ENCODE results near the gene TMIGD1. TPM values are rescaled to one million over a fixed set of nuclear protein-coding genes. Genes with fewer than 3 reads are reported as not detected.

Gene TMIGD1
- total and polyA plus RNA-seq, 2 of the 13 experiments (the other 11 are each of a cell fraction or from before 2014, with no cell fraction given): not detected

GRCh38 chr17:30344283-30345088, 10.6 kb upstream of the TMIGD1 start (continued):
- TF ChIP-seq SMAD3 (CRISPR knock-in tag; IDR thresholded peaks at IDR 0.05): peak; percentile 43; the same call in 1 of the 2 replicates
- no peak; the same call in 1 of the 2 replicates for TF ChIP-seq JDP2 (CRISPR knock-in tag; IDR thresholded peaks at IDR 0.05; ENCODE audit: borderline replicate concordance)
- no peak for TF ChIP-seq ZUFSP (CRISPR knock-in tag; IDR thresholded peaks at IDR 0.05; ENCODE audit: borderline replicate concordance)
- peak; percentile 89 for TF ChIP-seq MIXL1 (CRISPR knock-in tag; IDR thresholded peaks at IDR 0.05)
- TF ChIP-seq, protein P1, sequence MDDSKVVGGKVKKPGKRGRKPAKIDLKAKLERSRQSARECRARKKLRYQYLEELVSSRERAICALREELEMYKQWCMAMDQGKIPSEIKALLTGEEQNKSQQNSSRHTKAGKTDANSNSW (CRISPR knock-in tag; IDR thresholded peaks at IDR 0.05; ENCODE audit: borderline replicate concordance): no peak
- peak; percentile 75 for TF ChIP-seq ZFX (CRISPR knock-in tag; IDR thresholded peaks at IDR 0.05; ENCODE audit: low read depth)
- TF ChIP-seq YY1 (IDR thresholded peaks at IDR 0.05; ENCODE audit: insufficient read depth, insufficient replicate concordance, low read depth, low read length): peak; percentile 16
- TF ChIP-seq, protein P2, sequence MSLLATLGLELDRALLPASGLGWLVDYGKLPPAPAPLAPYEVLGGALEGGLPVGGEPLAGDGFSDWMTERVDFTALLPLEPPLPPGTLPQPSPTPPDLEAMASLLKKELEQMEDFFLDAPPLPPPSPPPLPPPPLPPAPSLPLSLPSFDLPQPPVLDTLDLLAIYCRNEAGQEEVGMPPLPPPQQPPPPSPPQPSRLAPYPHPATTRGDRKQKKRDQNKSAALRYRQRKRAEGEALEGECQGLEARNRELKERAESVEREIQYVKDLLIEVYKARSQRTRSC (CRISPR knock-in tag; IDR thresholded peaks at IDR 0.05; ENCODE audit: low read depth): no peak
- no peak for TF ChIP-seq ZNF83 (CRISPR knock-in tag; IDR thresholded peaks at IDR 0.05; ENCODE audit: borderline replicate concordance)
- TF ChIP-seq ZBTB20 (CRISPR knock-in tag; IDR thresholded peaks at IDR 0.05; ENCODE audit: borderline replicate concordance, low read depth): peak; percentile 86; the same call in 1 of the 2 replicates
- TF ChIP-seq PCBP1 (IDR thresholded peaks at IDR 0.05; ENCODE audit: borderline replicate concordance, low read depth, low read length): no peak
- TF ChIP-seq DR1 (CRISPR knock-in tag; IDR thresholded peaks at IDR 0.05): no peak
- no peak for TF ChIP-seq CENPT (CRISPR knock-in tag; IDR thresholded peaks at IDR 0.05; ENCODE audit: low read depth)
- TF ChIP-seq, protein P3, sequence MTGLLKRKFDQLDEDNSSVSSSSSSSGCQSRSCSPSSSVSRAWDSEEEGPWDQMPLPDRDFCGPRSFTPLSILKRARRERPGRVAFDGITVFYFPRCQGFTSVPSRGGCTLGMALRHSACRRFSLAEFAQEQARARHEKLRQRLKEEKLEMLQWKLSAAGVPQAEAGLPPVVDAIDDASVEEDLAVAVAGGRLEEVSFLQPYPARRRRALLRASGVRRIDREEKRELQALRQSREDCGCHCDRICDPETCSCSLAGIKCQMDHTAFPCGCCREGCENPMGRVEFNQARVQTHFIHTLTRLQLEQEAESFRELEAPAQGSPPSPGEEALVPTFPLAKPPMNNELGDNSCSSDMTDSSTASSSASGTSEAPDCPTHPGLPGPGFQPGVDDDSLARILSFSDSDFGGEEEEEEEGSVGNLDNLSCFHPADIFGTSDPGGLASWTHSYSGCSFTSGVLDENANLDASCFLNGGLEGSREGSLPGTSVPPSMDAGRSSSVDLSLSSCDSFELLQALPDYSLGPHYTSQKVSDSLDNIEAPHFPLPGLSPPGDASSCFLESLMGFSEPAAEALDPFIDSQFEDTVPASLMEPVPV (CRISPR knock-in tag; IDR thresholded peaks at IDR 0.05): 0 out of 2 replicates have a peak, but pooled peaks have one; percentile 71
- no peak for TF ChIP-seq THYN1 (CRISPR knock-in tag; IDR thresholded peaks at IDR 0.05; ENCODE audit: borderline replicate concordance, low read depth)
- peak; percentile 88 for TF ChIP-seq ASH2L (IDR thresholded peaks at IDR 0.05; ENCODE audit: insufficient read length, low read depth, low read length)
- TF ChIP-seq AHR (CRISPR knock-in tag; IDR thresholded peaks at IDR 0.05): peak; percentile 79; the same call in 1 of the 2 replicates
- TF ChIP-seq ZFP36L1 (CRISPR knock-in tag; IDR thresholded peaks at IDR 0.05): no peak
- TF ChIP-seq MYC (CRISPR knock-in tag; IDR thresholded peaks at IDR 0.05; ENCODE audit: borderline replicate concordance): peak; percentile 45; the same call in 1 of the 2 replicates
- TF ChIP-seq, protein P4, sequence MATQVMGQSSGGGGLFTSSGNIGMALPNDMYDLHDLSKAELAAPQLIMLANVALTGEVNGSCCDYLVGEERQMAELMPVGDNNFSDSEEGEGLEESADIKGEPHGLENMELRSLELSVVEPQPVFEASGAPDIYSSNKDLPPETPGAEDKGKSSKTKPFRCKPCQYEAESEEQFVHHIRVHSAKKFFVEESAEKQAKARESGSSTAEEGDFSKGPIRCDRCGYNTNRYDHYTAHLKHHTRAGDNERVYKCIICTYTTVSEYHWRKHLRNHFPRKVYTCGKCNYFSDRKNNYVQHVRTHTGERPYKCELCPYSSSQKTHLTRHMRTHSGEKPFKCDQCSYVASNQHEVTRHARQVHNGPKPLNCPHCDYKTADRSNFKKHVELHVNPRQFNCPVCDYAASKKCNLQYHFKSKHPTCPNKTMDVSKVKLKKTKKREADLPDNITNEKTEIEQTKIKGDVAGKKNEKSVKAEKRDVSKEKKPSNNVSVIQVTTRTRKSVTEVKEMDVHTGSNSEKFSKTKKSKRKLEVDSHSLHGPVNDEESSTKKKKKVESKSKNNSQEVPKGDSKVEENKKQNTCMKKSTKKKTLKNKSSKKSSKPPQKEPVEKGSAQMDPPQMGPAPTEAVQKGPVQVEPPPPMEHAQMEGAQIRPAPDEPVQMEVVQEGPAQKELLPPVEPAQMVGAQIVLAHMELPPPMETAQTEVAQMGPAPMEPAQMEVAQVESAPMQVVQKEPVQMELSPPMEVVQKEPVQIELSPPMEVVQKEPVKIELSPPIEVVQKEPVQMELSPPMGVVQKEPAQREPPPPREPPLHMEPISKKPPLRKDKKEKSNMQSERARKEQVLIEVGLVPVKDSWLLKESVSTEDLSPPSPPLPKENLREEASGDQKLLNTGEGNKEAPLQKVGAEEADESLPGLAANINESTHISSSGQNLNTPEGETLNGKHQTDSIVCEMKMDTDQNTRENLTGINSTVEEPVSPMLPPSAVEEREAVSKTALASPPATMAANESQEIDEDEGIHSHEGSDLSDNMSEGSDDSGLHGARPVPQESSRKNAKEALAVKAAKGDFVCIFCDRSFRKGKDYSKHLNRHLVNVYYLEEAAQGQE (IDR thresholded peaks at IDR 0.05; ENCODE audit: borderline replicate concordance in 1 of 2, low read depth in 1 of 2, low read length in 2 of 2): peak in 1 of 2 experiments; percentile 78; a peak in 2 of 4 replicates
